ENCODE measurements around the gene TMEM107.

The TMEM107 gene

DNA sequence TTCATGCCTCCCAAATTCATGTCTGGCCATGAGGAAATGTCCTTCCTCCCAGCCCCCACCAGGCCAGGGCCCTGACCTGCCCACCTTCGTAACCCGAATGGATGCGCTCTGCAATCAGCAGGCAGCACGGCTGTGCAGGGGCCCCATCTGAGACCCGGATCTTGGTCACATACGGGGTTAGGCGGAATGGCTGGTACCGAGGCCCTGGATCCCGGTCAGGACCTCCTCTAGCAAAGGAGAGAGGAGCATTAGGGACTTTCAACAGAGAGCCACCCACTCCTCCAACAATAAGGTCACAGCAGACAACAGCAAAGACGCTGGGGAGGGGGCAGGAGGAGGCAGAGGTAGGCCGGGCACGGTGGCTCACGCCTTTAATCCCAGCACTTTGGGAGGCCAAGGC lies 27.6 kb downstream of the TMEM107 start:
- no peak for DNase-seq

DNA sequence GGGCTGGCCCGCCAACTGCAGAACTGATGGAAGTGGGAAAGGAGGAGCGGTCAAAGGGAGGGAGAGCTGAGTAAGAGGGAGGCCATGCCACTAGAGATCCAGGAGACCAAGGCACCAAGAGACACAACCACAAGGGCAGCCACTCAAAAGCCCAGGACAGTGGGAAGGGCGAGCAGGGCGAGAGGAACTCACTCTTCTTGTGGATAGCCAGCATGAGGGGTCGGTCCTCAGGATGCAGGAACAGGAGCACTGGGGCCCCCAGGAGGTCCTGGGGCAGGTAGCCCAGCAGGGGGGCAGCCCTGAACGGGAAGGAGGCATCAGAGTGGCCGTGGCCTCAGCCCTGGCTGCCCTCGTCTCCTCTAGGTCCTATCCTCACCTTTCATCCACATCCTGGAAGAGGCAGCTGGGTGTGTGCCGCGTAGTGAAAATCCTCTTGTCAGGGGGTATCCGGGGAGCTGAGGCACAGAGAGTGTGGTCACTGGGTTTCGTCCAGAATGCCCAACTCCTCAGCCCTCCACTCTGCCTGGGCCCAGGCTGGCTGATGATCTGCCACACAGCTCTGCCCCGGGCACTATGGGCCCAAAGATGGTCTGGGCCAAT lies 28.3 kb downstream of the TMEM107 start:
- no peak for DNase-seq

DNA sequence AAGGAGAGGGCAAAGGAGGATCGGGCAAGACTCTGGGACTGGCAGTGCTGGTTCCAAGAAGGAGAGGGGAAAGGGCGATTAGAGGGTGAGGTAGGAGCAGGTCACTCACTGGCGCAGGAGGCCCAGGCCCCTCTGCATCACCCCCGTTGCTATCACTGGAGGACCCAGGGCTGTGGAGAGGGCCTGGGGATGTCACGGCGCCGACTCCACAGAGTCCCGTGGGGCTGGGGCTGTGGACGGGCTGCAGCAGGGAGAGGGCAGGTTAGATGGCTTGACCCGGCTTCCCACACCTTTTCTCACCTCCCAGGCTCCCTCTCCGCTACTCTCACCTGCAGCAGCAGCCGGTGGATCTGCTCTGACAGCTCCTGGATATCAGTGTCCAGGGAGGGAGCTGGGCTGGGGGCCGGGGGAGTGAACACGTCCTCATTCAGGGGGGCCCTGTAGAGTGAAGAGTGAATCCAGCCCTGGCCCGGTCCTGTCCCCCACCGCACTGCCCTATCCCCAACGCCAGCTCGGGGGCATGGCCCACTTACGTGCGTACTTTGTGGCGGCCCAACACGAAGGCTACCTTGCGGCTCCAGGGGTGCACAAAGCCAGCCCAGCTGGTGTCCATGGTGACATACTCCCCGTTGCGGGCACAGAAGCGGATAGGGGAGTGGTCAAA lies 28.9 kb downstream of the TMEM107 start:
- DNase-seq: no peak

DNA sequence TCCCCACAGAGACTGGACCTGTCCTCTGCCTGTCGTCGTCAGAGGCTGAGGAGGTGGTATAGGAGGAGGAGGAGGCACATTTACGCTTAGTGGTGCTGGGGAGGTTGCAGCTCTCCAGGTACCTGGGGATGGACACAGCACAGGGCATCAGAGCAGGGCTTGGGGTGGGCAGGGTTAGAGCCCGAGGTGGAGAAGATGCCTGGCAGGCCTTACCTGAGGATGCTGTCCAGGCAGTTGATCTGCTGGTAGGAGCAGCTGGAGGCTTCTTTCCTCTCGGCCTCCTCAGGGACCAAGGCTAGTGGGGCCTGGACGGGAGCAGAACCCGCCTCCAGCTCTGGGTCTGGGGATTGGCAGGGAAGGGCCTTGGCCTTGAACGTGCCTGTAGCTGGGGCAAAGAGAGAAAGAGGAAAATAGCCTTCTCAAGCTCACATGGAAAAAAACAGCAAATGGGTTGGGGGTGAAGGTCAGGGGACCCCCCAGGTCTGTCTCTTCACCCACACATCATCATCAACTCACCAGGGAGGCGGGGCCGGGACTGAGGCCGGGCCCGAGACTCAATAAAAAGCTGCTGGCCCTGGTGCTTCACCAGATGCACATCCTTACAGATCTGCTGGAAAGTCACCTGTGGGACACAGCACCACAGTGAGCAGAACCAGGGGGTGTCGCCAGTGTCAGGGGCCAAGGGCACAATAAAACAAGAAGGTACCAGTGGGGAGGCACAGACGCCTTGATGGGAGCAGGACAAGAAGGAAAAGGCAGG lies 29.6 kb downstream of the TMEM107 start:
- DNase-seq: no peak

DNA sequence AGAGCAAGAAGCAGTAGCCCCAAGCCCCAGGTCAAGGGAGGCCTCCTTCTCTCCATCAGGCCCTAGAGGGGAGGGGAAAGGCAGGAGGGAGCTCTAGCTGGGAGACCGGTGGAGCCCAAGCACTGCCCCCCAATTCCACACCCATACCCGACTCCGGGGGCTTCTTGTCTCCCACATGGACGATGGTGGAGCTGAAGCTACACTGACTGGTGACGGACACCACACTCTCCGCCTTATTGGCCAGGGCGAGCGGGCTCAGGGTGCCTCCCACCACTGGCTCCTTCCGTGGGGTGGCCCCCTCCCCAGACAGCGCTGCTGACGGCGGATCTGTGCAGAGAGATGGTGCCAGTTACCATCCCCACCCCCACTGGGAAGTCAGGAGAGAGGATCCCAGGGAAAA lies 30.4 kb downstream of the TMEM107 start:
- no peak for DNase-seq

DNA sequence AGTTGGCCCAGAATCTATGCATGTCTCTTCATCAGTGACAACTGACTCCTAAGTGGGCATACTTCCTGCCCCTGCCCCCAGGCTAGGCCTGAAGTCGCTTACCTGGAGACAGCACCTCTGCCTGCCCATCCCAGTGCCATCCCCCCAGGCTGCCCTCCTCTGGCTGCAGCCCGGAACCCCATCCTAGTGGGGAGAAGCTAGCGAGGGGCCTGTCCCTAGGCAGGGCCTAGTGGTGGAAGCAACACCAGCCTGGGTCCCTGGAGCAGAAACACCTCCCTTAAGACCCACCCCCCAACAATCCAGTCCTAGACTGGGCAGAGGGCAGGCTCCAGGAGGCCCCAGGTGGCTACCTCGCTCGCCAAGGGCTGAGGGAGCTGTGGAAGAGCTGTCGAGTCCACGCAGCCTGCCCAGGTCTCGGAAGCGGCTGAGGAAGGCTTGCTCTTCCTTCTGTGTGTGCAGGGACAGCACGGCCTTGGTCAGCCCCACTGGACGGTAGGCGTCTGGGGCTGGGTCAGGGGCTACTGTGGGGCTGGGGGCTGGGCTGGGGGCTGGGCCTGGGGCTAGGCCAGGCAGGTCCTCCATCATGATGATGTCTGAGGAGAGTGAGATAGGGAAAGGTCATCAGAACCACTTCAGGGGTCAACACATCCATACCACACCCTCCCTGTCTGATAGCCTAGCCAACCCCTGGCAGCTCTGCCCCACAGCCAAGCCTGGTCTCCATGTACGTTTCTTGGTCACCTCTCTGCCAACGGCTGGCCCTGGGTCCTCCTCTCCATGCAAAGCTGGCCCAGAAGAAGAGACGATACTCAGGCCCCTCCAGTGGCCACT lies 31.6 kb downstream of the TMEM107 start:
- no peak for DNase-seq

DNA sequence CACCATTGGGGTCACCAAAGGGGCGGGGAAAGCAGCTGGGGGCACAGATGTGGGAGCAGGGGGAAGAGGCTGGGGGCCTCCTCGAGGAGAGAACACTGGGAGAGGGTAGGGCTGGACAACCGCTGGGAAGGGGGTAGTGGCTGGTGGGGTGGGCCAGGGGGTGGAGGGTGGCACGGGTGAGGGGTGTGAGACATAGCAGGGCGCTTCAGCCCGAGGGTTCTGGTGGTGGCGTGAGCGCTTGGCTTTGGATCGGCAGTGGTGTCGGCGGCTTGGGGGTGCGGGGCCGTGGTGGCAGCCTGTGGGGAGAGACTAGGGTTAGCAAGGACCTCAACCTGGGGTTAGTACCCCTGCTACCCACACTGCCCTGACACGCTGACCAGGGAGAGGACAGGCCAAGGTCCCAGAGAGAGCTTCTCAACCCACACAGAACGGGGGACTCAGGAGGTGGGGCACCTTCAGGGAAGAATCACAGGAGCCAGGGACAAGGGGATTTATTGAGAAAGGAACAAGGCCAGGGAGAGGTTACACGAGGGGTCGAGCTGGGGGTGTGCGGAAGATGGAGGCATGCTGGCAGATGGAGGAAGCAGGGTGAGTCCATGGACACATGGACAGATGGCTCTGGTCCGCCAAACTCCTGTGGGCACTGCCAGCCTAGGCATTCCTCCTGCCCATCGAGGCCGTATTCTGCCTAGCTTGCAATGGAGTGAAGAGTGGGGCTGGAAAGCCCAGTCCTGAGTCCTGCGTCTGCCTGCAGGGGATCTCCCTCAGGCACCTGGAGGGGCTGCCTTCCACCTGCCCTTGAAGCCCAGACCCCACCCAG lies 32.4 kb downstream of the TMEM107 start:
- DNase-seq: no peak

DNA sequence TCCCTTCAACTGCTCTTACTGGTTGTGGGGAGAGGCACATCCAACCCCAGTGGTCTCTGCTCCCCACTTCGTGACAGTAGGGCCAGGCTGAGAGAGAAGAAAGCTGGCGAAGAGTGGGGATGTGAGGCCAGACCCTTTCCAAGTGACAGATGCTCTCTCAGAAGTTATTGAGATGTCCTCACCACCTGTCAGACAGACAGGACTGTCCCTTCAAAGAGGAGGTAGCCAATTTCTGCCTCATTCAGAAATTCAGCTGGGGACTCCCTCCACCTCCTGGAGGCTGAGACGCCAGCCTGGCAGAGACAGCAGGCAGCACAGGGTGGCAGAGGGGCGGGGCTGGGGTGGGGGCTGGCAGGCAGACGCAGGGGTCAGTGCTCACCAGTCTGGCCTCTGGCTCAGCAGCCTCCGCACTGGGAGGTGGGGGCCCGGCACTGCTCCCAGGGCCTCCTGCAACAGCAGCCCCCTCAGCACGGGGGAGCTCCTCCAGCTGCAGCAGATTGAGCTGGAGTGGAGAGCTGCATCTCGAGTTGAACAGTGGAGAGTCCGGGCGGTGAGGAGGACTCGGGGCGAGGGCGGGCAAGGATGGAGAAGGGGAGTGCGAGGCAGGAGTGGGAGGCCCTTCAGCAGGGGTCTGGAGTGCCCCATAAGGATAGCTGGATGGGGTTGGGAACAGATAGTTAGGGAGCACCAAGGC lies 33.1 kb downstream of the TMEM107 start:
- DNase-seq: no peak

DNA sequence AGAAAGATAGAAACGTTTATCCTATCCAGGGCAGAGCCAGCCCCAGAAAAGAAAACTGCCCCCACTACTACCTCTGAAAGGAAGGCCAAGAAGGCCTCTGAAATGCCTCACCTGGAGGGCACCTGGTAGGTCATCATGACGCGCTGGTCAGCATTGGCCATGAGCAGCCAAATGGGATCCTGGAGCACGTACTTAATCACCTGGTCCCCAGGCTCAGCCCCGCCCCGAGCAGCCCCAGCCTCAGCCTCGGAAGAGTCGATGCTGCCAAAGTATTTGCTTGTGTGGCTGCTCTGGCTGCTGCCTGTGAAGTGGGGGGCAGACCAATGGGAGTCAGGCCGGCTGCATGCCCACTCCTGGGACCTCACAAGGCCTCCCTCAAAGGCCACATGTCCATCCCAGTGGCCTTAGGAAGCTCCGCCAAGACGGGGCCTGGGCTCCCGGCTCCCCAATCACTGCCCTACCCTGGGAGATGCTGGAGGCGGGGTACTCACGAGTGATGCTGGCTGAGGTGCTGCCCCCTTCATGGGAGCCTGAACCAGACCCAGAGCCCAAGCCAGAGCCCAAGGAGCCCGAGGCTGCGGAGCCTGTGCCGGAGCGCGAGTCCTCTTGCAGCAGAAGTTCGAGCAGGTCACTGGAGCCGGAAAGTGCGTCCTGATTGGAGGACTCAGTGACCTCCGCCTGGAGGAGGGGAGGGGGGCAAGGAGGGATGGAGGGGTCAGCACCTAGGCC lies 33.9 kb downstream of the TMEM107 start:
- DNase-seq: no peak

DNA sequence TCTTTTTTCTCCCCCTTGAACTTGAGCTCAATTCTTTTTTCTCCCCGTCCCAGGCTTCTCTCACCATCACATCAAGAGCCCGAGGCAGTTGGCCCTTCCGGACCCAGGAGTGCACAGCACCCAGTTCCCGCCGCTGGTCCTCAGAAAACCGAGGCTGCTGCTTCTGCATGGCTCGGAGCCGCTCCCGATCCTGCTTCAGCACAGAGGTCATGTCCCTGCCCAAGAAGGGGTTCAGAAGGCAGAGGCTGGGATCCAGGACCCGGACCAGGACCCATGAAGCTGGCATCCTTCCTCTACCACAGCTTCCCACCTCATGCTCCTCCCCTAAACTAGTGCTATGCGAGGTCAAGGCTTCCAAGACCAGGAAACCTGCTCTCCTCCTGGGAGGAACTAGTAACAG lies 34.4 kb downstream of the TMEM107 start:
- no peak for DNase-seq

DNA sequence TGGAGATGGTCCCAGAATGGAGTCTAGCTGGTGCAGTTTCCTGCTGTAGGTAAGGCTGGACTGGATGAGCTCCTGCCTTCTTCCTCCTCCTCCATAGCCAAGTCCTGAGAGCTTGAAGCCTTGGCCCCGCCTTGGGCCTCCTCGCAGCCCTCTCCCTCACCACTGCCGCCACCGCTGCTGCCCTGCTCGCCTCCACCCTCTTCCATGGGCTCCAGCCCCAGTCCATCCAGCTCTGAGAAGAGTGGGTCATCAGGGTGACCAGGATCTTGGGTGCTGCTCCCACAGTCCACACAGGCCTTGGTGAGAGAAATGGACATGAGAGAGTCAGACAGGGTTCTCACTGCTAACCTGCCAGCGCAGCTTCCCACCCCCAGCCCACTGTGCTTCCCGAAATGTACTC lies 35.1 kb downstream of the TMEM107 start:
- DNase-seq: no peak

DNA sequence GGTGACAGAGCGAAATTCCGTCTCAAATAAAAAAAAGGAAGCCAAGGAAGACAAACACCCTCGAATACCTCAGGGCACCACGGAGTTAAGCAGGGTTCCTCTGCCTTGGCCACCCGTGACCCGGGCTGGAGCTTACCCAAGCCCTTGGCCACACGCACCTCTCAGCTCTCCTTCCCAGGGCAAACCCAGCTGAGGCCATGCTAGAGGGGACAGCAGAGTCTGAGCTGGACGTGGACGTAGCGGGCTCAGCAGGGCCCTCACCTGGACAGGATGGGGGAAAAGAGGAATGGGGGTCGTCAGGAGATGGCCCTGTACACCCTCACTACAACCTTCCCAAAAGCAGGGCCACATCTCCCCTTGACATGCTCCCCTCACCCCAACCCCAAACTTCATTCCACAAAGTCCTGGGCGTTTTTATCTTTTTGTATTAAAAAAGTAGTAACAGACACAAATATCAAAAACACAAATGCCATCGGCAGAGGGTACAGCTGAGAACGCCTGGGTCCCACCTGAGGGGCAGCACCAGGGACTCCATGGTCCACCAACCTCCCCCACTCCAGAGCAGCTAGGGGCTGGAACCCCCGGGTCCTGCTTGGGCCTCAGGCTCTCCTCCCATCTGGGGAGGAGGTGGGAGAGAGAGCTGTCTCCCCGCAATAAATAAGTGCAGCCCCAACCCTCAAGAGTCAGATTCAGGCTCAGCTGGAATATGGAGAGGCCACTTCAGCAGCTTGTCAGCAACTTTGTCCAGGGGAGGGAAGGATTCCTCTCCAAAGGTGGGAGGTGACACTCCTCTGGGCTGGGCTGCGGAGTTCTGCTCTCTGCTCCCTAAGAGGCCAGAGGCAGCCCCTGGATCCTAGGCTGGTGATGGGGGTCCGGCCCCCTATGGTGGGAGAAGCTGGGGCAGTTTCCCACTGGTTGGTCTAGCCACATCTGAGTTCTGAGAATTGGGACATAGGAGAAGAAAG lies 35.8 kb downstream of the TMEM107 start:
- no peak for DNase-seq

DNA sequence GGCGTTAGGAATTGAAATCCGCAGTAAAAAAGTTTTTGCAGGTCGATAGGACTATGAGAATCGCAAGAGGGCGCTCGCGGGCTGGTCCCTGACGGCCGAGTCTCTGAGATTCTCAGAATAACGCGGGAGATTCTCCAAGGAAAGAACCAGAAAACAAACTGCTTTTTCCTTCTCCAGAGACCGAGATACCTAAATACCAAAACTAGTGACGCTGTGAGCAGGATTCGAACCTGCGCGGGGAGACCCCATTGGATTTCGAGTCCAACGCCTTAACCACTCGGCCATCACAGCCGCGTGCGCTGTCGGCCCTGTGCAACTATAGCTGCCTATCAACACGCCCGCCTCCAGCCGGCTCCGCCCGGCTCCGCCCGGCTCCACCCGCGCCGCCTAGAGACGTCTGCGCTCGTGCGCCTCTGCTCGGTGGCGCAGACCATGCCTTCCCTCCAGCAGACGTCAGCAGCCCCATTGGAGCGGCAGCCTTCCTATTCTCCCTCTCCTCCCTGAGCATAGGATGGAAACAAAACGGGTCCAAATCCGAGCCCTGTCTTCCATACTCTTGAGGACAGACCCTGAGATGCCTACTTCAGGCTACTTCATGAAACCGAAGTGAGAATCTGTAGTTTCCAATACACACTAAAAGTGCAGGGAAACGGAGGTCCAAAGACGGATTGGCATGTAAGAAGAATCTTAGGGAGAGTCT lies 37.4 kb downstream of the TMEM107 start:
- DNase-seq: peak; percentile 97

DNA sequence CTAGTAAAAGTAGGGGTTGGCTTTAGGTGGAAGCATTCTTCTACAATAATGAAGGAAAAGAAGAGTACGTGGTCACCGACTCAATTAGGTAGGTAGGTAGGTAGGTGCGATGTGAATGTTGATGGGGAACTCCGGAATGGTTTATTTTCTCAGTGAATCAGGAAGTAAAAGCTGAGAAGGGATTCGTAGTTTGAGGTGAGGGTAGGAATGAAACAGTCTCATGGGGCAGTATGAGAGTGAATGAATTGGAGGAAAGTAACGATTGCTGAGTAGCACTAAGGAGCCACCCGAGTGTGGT lies 37.9 kb downstream of the TMEM107 start:
- DNase-seq: no peak

DNA sequence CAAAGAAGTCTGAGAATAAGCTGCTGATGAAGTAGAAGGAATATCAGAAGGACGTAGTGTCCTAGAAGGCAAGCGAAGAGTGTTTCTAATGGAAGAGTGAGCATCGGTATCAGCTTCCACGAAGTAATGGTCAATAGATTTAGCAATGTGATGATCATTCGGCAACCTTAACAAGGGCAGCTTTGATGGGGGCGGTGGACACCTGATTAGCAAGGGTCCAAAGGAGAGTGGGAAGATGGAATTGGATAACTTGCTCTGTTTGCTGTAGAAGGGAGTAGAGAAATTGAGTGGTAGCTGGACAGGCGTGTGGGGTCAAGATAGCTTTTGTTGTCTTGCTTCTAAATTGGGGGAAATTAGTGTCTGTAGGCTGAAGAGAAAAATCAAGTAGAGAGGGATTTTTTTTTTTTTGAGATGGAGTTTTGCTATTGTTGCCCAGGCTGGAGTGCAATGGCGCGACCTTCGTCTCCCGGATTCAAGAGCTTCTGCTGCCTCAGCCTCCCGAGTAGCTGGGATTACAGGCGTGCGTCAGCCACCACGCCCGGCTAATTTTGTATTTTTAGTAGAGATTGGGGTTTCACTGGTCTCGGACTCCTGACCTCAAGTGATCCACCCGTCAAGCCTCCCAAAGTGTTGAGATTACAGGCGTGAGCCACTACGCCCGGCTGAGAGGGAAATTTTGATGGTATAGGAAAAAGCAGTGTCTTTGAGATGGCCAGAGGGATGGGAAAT lies 38.4 kb downstream of the TMEM107 start:
- DNase-seq: no peak

DNA sequence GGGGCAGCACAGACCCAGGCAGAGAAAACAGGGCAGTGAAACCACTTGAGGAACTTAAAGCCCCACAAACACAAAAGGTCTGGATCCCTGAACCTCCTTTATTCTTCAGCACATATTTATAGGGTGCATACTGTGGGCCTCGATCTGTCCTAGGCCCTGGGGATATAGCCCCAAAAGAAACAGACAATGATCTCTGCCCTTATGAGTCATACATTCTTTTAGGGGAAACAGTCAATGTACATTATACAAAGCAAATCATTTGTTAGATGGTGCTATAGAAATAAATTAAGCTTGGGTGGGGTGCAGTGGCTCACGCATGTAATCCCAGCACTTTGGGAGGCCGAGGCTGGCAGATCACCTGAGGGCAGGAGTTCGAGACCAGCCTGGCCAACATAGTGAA lies 42.2 kb downstream of the TMEM107 start:
- DNase-seq: no peak

DNA sequence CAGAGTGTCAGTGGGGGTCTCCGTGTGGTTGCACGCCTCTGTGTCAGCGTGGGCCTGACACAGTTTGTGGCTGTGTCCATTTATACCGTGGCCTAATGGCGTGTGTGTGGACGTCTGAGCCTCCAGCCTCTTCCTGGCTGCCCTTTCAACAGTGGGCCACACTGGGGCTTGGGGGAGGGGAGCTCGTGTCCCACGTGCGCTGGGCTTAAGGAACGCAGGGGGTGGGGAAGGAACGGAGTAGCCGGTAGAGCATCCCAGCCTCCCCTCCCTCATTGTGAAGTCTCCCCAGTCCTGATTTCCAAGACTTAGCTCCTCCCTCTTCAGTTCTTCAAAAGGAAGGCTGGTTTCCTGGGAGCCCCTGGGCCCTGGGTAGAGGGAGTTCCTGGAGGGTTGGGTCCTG lies 42.8 kb downstream of the TMEM107 start:
- DNase-seq: no peak

DNA sequence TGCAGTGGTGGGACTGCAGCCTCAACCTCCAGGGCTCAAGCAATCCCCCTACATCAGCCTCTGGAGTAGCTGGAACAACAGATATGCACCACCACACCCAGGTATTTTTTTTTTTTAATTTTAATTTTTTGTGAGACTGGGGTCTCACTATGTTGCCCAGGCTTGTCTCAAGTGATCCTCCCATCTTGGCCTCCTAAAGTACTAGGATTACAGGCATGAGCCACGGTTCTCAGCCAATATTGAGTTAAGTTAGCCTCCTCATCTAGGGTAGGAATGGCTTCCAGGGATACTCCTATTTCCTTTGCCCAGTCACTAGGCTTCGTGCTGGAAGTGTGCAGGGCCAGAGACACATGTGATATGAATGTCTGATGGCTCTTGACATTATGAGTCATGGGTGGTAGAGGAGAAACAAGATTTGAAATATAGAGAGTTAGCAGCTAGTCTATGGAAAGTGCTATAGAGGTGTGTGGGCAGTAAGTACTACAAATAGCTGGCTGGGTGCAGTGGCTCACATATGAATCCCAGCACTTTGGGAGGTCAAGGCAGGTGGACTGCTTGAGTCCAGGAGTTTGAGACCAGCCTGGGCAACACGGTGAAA lies 44.2 kb downstream of the TMEM107 start:
- no peak for DNase-seq
